GM21619 (cell line): ENCODE results near the gene OOSP2.

ENCODE experiments used
- ATAC-seq: cut with Tn5 transposase; IDR thresholded peaks from one replicate; pipeline ENCODE4 v1.9.1; 2021; ENCODE audit not compliant: unreplicated experiment

OOSP2 gene

DNA sequence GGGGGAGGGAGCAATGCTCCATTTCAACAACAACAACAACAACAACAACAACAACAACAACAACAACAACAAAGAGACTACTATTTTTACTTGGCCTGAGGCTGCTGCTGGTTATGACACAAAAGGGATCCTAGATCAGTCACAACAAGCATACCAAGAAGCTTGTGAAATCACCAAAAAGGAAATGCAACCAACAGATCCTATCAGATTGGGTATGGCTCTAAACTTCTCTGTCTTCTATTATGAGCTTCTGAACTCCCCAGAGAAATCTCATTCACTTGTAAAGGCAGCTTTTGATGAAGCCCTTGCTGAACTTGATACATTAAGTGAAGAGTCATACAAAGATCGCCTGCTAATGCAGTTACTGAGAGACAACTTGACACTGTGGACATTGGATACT, 37.8 kb downstream of the OOSP2 start:
- no peak for ATAC-seq

DNA sequence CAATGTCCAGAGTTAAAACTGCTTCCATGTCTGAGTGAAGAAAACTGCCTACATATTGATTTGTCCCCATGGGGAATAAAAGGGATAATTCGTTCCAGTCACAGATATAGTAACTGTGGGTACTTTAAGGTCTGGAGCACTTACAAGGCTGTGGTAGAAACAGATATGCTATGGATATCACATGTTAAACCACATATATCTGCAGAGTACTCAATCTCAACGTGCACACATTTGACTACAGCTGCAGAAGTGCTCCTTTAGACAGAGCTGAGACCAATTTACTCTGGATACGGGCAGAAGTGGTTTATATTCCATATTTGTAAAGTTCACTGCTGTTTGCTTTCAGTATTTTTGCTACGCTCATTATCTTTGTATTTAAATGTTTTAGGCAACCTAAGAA, 38.5 kb downstream of the OOSP2 start:
- ATAC-seq = no peak

DNA sequence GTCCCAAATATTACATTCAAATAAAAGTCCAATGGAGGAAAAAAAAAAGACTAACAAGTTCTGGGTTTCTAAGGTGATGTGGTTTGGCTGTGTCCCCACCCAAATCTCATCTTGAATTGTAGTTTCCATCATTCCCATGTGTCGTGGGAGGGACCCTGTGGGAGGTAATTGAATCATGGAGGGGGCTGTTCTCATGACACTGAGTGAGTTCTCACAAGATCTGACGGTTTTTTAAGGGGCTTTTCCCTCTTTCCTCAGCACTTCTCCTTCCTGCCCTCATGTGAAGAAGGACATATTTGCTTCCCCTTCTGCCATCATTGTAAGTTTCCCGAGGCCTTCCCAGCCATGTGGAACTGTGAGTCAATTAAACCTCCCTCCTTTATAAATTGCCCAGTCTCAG, 40.3 kb downstream of the OOSP2 start:
- ATAC-seq = no peak

DNA sequence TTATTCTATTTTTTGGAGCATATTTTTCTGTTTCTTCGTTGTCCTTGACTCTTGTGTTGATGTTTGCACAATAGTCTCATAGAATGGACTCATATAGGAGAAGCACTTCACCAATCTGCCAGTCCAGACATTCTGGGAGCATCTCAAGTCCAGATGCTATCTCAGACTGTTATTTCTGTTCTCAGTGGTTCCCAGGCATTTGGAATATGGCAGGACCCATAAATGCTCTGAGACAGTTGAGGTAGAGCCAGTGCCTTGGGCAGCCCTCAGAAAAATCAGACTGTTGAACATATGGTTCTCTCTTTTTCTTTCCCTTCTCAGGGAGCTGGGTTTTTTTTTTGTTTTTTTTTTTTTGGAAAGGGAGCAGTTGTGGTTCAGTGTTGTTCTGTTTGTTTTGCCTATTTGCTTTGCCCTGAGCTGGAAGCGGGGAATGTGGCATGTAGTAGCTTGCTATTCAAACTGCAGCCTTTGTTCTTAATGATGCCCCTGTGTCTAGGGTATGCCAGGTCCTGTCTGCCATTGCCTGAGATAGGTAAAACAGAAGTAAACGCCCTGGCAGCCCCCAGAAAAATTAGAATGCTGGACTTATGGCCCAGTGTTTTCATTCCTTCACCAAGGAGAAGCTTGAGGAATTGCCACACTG, 44.5 kb downstream of the OOSP2 start:
- no peak for ATAC-seq

GRCh38 chr11:60085909-60086308, 45.7 kb downstream of the OOSP2 start:
- no peak for ATAC-seq

- ATAC-seq = no peak
Observed at GRCh38 chr11:60087239-60087638, 47.0 kb downstream of the OOSP2 start.

DNA sequence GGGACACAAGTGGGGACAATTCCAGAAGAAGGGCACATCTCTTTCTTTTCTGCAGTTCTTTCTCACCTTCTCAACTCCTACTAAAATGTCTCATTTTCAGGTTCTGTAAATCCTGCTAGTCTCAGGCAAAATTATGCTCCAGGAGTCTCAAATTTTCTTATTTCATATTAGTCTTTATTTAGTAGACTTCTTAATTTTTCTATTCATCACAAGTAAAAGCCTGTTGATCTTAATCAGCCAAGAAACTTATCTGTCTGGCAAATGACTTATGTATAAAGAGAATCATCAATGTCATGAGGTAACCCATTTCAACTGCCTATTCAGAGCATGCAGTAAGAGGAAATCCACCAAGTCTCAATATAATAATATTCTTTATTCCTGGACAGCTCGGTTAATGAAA, 48.2 kb downstream of the OOSP2 start, which contains the start of gene MS4A2:
Gene MS4A2 (plus strand): TSS at position 301 of the 400 bp plus-strand sequence. CDS start 102 bp downstream, outside the sequence.
- no peak for ATAC-seq

DNA sequence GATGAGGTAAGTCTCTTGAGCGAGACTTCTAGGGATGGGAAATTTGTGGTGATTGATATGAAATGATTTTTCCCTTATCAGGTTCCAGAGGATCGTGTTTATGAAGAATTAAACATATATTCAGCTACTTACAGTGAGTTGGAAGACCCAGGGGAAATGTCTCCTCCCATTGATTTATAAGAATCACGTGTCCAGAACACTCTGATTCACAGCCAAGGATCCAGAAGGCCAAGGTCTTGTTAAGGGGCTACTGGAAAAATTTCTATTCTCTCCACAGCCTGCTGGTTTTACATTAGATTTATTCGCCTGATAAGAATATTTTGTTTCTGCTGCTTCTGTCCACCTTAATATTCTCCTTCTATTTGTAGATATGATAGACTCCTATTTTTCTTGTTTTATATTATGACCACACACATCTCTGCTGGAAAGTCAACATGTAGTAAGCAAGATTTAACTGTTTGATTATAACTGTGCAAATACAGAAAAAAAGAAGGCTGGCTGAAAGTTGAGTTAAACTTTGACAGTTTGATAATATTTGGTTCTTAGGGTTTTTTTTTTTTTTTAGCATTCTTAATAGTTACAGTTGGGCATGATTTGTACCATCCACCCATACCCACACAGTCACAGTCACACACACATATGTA, 55.4 kb downstream of the OOSP2 start:
- no peak for ATAC-seq

GRCh38 chr11:60097189-60097588, 57.0 kb downstream of the OOSP2 start:
- no peak for ATAC-seq
